ENCODE data around the gene DGCR2. TPM values are rescaled to one million over a fixed set of nuclear protein-coding genes. Genes with fewer than 3 reads are reported as not detected.

The DGCR2 gene
- total and polyA plus RNA-seq, 2 of the 8 experiments (the other 6 are each of a cell fraction or from before 2014, with no cell fraction given): 42.3 to 62.2 TPM

- no peak for TF ChIP-seq POLR2AphosphoS5 (IDR thresholded peaks at IDR 0.05; ENCODE audit: low read depth, low read length)
- TF ChIP-seq SIX5 (IDR thresholded peaks at IDR 0.05; ENCODE audit: low read depth, low read length): no peak
Observed at GRCh38 chr22:19016081-19016766, 106.0 kb downstream of the DGCR2 start (continued).

All from H1 (cell line).